Measurements from ENCODE around the gene CMKLR1. TPM values are rescaled to one million over a fixed set of nuclear protein-coding genes. Genes with fewer than 3 reads are reported as not detected.

Gene CMKLR1
- total RNA-seq, 1 experiment from 2014 or later: 0.15 TPM

DNA sequence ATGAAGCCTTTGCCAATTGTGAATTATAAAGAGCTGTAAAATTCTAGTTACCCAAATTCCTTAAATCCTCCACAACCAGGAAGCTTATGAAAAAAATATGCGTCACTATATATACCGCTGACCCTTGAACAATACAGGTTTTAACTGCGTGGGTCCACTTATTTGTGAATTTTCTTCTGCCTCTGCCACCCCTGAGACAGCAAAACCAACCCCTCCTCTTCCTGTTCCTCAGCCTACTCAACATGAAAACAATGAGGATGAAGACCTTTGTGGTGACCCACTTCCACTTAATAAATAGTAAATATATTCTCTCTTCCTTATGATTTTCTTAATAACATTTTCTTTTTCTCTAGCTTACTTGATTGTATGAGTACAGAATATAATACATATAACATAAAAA is 42.2 kb downstream of the CMKLR1 start:
- Histone ChIP-seq H3K9ac (ENCODE audit: low read length) (no peak overlapping the region), H3K27ac (ENCODE audit: low read depth, low read length) (no peak overlapping the region), H3K4me2 (ENCODE audit: low read length) (no peak overlapping the region), H3K9me3 (ENCODE audit: control insufficient read depth in 1 of 2, insufficient read depth in 1 of 2, low read depth in 1 of 2, low read length in 2 of 2) (no peaks in the 10 kb centered on the region), H2AFZ (ENCODE audit: low read depth, low read length, poor library complexity, severe bottlenecking) (no peak overlapping the region), H3K4me3 (replicated peaks in 1 of 2; ENCODE audit: low read depth in 1 of 2, low read length in 2 of 2) (no peak overlapping the region), H3K79me2 (ENCODE audit: insufficient read depth, low read length) (no peaks in the 10 kb centered on the region), H3K36me3 (ENCODE audit: control insufficient read depth in 1 of 2, insufficient read depth in 2 of 2, low read length in 2 of 2) (no peaks in the 10 kb centered on the region), H3K4me1 (ENCODE audit: control insufficient read depth in 1 of 2, insufficient read depth in 2 of 2, low read length in 2 of 2) (peaks cover 1 to 4% of the 10 kb centered on the region in 2 experiments; a peak in 3 of 4 replicates), H3K9me2 (ENCODE audit: insufficient read depth) (no peaks in the 10 kb centered on the region), H3K27me3 (ENCODE audit: insufficient read depth, low read length) (peaks cover 44% of the 10 kb centered on the region), H4K20me1 (ENCODE audit: insufficient read depth) (no peaks in the 10 kb centered on the region)
- no peak for ATAC-seq
- no peak for DNase-seq (ENCODE audit: low read depth, low spot score)
- intact Hi-C loops (cut with micrococcal nuclease): no loop called here
- no TSS peak for BruUV-seq (replicated peaks)
- no peak for TF ChIP-seq CEBPB (IDR thresholded peaks at IDR 0.05; ENCODE audit: low read depth)
- TF ChIP-seq EZH2phosphoT487 (IDR thresholded peaks at IDR 0.05; ENCODE audit: borderline replicate concordance): no peak
- TF ChIP-seq SRF (IDR thresholded peaks at IDR 0.05; ENCODE audit: low read depth): no peak
- TF ChIP-seq TCF7L2 (IDR thresholded peaks at IDR 0.05; ENCODE audit: borderline replicate concordance, extremely low read depth, insufficient read depth, insufficient read length): no peak
- TF ChIP-seq JUND (IDR thresholded peaks at IDR 0.05): no peak
- no peak for TF ChIP-seq FOSL1 (IDR thresholded peaks at IDR 0.05; ENCODE audit: low read depth)
- TF ChIP-seq, protein P1, sequence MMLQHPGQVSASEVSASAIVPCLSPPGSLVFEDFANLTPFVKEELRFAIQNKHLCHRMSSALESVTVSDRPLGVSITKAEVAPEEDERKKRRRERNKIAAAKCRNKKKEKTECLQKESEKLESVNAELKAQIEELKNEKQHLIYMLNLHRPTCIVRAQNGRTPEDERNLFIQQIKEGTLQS (IDR thresholded peaks at IDR 0.05): no peak
- TF ChIP-seq SP1 (IDR thresholded peaks at IDR 0.05; ENCODE audit: low read depth): no peak
- no peak for TF ChIP-seq CBX3 (IDR thresholded peaks at IDR 0.05; ENCODE audit: low read depth)
- TF ChIP-seq ELF1 (IDR thresholded peaks at IDR 0.05; ENCODE audit: borderline replicate concordance, low read depth): no peak
- TF ChIP-seq, protein P2, sequence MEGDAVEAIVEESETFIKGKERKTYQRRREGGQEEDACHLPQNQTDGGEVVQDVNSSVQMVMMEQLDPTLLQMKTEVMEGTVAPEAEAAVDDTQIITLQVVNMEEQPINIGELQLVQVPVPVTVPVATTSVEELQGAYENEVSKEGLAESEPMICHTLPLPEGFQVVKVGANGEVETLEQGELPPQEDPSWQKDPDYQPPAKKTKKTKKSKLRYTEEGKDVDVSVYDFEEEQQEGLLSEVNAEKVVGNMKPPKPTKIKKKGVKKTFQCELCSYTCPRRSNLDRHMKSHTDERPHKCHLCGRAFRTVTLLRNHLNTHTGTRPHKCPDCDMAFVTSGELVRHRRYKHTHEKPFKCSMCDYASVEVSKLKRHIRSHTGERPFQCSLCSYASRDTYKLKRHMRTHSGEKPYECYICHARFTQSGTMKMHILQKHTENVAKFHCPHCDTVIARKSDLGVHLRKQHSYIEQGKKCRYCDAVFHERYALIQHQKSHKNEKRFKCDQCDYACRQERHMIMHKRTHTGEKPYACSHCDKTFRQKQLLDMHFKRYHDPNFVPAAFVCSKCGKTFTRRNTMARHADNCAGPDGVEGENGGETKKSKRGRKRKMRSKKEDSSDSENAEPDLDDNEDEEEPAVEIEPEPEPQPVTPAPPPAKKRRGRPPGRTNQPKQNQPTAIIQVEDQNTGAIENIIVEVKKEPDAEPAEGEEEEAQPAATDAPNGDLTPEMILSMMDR (IDR thresholded peaks at IDR 0.05 in 2 of 3, conservative IDR thresholded peaks at IDR 0.05 in 1 of 3; ENCODE audit: borderline replicate concordance in 1 of 3, insufficient read depth in 1 of 3, low read depth in 2 of 3, low read length in 2 of 3): no peak
- TF ChIP-seq ZNF274 (IDR thresholded peaks at IDR 0.05; ENCODE audit: low read depth, low read length): no peak
- no peak for TF ChIP-seq EGR1 (IDR thresholded peaks at IDR 0.05; ENCODE audit: low read depth)
- TF ChIP-seq MAX (IDR thresholded peaks at IDR 0.05): no peak
- TF ChIP-seq POLR2A (IDR thresholded peaks at IDR 0.05; ENCODE audit: borderline replicate concordance, extremely low read depth, insufficient read depth, insufficient read length): no peak
- TF ChIP-seq POLR2AphosphoS5 (IDR thresholded peaks at IDR 0.05; ENCODE audit: low read depth, low read length): no peak
- ChIA-PET RAD21 (ENCODE audit: low non-redundant PET in 1 of 2, low total read pairs in 2 of 2, uncharacterized antibody in 2 of 2, unreplicated experiment in 2 of 2) (no interaction called here), CTCF (no interaction called here), POLR2A (no interaction called here)
